Left ventricle myocardium inferior (tissue), 1 donor: ENCODE measurements around the gene ATG4C. TPM values are rescaled to one million over a fixed set of nuclear protein-coding genes. Genes with fewer than 3 reads are reported as not detected.
"Not testable (repeated sequence)": the region's sequence is repeated elsewhere in the genome, so short reads cannot be mapped to it uniquely, and the experiment has no call there.

Source experiments
- DNase-seq: peaks from one replicate; pipeline ENCODE4 v3.0.0-alpha.2; 2020
- H3K27ac ChIP-seq: fragments of 200-600 bp; replicated peaks from 2 replicates; pipeline ENCODE4 v1.8.0; 2021
- H3K27me3 ChIP-seq: fragments of 200-600 bp; 2 replicates; pipeline ENCODE4 v1.8.0; 2021; ENCODE audit warnings: low read depth
- H3K36me3 ChIP-seq: fragments of 200-600 bp; 2 replicates; pipeline ENCODE4 v1.8.0; 2021
- H3K4me1 ChIP-seq: fragments of 200-600 bp; 2 replicates; pipeline ENCODE4 v1.8.0; 2021
- H3K4me3 ChIP-seq: fragments of 200-600 bp; 2 replicates; pipeline ENCODE4 v1.8.0; 2021; ENCODE audit warnings: mild to moderate bottlenecking, moderate library complexity
- H3K9me3 ChIP-seq: fragments of 200-600 bp; replicated peaks from 2 replicates; pipeline ENCODE4 v1.8.0; 2021
- intact Hi-C: fragments of 100-400 bp; cut with micrococcal nuclease; formaldehyde crosslinking; loops from one replicate; pipeline ENCODE4 v1.11.0; 2022
- total RNA-seq: library from RNA; stranded (reverse); fragmentation: NEBNext Ultra II Directional; extraction: Animal tissue kit (Norgen Biotek cat#: 25700); gene quantifications from one replicate; pipeline ENCODE4 v1.2.1, GENCODE V29; 2021
- TF ChIP-seq, protein P1 (sequence below): fragments of 200-600 bp; IDR thresholded peaks from 2 replicates; pipeline ENCODE4 v1.8.0; 2021; ENCODE audit warnings: antibody characterized with exemption, mild to moderate bottlenecking, borderline replicate concordance
- donor health status: DM: no; HTN: yes; CAD: no; lungs with severe emphysema.

The ATG4C gene
- total RNA-seq, 1 donor from 2014 or later: 10.9 TPM

DNA sequence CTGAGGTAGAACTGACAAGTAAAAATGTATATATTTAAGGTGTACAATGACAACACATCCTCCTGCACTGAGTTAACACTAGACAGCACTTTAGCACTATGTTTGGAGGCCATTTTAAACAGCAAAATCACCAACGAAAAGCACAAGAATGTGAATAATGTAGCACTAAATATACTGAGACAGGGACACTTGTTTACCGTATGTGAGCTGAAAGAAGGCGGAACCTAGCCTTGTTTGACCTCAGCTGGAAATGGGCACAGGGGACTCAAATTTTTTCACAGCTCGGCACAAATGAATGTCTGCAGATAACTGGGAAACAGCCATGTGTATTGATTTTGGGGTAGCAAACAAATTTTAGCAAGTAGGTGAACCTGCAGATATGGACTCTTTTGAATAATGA, 18.0 kb upstream of the ATG4C start:
- no peaks in the 10 kb centered on the region for H3K36me3 ChIP-seq
- TF ChIP-seq, protein P1, sequence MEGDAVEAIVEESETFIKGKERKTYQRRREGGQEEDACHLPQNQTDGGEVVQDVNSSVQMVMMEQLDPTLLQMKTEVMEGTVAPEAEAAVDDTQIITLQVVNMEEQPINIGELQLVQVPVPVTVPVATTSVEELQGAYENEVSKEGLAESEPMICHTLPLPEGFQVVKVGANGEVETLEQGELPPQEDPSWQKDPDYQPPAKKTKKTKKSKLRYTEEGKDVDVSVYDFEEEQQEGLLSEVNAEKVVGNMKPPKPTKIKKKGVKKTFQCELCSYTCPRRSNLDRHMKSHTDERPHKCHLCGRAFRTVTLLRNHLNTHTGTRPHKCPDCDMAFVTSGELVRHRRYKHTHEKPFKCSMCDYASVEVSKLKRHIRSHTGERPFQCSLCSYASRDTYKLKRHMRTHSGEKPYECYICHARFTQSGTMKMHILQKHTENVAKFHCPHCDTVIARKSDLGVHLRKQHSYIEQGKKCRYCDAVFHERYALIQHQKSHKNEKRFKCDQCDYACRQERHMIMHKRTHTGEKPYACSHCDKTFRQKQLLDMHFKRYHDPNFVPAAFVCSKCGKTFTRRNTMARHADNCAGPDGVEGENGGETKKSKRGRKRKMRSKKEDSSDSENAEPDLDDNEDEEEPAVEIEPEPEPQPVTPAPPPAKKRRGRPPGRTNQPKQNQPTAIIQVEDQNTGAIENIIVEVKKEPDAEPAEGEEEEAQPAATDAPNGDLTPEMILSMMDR: no peak
- no peaks in the 10 kb centered on the region for H3K27me3 ChIP-seq
- intact Hi-C loops: no loop called here
- no peaks in the 10 kb centered on the region for H3K4me1 ChIP-seq
- no peak overlapping the region for H3K4me3 ChIP-seq
- peaks cover 4% of the 10 kb centered on the region for H3K9me3 ChIP-seq
- no peak overlapping the region for H3K27ac ChIP-seq
- no peak for DNase-seq

DNA sequence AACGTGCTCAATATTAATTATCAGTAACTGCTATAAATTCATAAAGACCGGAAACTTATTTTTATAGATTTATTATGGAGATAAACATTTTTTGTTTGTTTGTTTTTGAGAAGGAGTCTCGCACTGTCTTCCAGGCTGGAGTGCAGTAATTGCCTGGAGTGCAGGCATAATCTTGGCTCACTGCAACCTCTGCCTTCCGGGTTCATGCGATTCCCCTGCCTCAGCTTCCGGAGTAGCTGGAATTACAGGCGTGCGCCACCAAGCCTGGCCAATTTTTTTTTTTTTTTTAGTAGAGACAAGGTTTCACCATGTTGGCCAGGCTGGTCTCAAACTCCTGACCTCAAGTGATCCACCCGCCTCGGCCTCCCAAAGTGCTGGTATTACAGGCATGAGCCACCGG, 15.4 kb upstream of the ATG4C start:
- H3K36me3 ChIP-seq, H3K27ac ChIP-seq, DNase-seq, H3K27me3 ChIP-seq, H3K4me3 ChIP-seq, intact Hi-C loops, H3K4me1 ChIP-seq: not testable (repeated sequence)
- peaks cover 24% of the 10 kb centered on the region for H3K9me3 ChIP-seq

DNA sequence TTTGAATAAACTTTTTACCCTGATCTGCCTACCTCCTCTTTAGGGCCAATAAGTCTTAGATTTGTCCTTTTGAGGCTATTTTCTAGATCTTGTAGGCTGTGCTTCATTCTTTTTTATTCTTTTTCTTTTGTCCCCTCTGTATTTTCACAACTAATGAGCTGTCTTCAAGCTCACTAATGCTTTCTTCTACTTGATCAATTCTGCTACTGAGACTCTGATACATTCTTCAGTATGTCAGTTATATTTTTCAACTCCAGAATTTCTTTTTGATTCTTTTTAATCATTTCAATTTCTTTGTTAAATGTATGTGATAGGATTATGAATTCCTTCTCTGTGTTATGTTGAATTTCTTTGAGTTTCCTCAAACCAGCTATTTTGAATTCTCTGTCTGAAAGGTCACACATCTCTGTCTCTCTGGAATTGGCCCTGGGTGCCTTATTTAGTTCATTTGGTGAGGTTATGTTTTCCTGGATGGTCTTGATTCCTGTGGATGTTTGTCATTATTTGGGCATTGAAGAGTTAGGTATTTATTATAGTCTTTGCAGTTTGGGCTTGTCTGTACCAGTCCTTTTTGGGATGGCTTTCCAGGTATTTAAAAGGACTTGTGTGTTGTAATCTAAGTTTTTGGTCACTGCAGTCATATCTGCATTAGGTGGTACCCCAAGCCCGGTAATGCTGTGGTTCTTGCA, 11.2 kb upstream of the ATG4C start:
- intact Hi-C loops: no loop called here
- no peak for DNase-seq
- no peaks in the 10 kb centered on the region for H3K36me3 ChIP-seq
- H3K4me1 ChIP-seq: no peaks in the 10 kb centered on the region
- no peak overlapping the region for H3K27ac ChIP-seq
- TF ChIP-seq, protein P1: no peak
- H3K9me3 ChIP-seq: peaks cover 24% of the 10 kb centered on the region
- H3K4me3 ChIP-seq: no peak overlapping the region
- no peaks in the 10 kb centered on the region for H3K27me3 ChIP-seq

DNA sequence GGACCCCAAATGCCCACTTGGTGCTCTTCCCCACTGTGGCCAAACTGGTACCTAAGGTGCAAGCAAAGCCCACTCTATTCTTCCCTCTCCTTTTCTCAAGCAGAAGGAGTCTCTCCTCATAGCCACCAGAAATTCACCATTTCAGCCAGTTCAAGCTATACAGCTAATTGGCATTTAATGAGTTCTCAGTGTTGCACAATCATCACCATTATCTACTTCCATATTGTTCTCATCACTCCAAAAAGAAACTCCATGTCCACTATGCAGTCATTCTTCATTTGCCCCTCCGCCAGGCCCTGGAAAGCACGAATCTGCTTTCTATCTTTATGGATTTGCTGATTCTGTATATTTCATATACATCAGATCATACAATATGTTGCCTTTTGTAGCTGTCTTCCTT, 9.9 kb upstream of the ATG4C start:
- H3K36me3 ChIP-seq: no peaks in the 10 kb centered on the region
- H3K4me3 ChIP-seq: no peak overlapping the region
- peaks cover 24% of the 10 kb centered on the region for H3K9me3 ChIP-seq
- no peak overlapping the region for H3K27ac ChIP-seq
- no peaks in the 10 kb centered on the region for H3K27me3 ChIP-seq
- intact Hi-C loops: no loop called here
- H3K4me1 ChIP-seq: no peaks in the 10 kb centered on the region
- TF ChIP-seq, protein P1: no peak
- no peak for DNase-seq

DNA sequence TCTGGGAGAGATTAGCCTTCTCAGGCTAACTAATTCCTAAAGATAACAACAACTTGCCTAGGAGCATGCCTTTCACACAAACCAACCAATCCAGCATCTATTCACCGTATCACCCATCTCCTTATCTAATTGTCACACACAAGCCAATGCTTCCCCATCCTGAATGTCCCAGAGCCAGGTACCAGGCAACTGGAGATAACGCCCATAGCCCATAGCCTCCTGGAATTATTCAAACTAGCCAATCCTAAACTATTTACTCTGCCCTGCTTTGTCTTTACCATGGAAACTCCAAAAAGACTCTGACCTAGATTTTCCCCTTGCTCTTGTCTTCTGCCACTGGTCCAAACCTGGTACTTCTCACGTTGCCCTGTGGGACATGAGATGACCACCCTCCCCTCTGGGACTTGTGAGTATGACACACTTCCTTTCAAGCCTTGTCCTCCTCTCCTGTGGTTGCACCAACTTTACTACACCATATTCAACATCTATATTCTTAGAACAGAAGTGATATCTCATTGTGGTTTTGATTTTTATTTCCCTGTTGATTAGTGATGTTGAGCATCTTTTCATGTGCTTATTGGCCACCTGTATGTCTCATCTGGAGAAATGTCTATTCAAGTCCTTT, 8.8 kb upstream of the ATG4C start:
- intact Hi-C loops: no loop called here
- Histone ChIP-seq H3K9me3 (peaks cover 24% of the 10 kb centered on the region), H3K27me3 (no peaks in the 10 kb centered on the region), H3K27ac (no peak overlapping the region), H3K4me3 (no peak overlapping the region), H3K4me1 (no peaks in the 10 kb centered on the region), H3K36me3 (no peaks in the 10 kb centered on the region)
- TF ChIP-seq, protein P1: no peak
- no peak for DNase-seq

DNA sequence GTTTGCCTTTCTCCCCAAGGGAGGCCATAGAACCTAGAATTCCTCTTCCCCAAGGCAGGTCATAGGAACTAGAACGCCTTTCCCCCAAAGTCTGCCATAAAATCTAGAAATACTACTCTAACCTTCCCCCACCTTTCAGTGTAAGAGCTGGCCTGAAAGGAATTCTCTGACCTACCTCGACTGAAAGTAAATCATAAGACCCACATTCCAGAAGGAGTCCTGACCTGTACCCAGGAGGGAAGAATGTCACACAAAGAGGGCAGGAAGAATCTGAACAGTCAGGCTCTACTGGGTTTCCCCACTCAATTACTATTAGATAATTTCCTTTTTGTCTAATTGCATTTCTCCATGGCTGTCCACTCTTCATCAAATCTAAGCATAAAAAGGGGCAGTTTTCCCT, 5.7 kb upstream of the ATG4C start:
- TF ChIP-seq, protein P1: no peak
- H3K9me3 ChIP-seq: peaks cover 3% of the 10 kb centered on the region
- H3K36me3 ChIP-seq: no peaks in the 10 kb centered on the region
- intact Hi-C loops: no loop called here
- no peaks in the 10 kb centered on the region for H3K27me3 ChIP-seq
- no peak overlapping the region for H3K27ac ChIP-seq
- no peak overlapping the region for H3K4me3 ChIP-seq
- DNase-seq: no peak
- peaks cover 8% of the 10 kb centered on the region for H3K4me1 ChIP-seq
